Astrocyte (in vitro differentiated cells and primary cell): ENCODE data around the gene CTNNA2. TPM values are rescaled to one million over a fixed set of nuclear protein-coding genes. Genes with fewer than 3 reads are reported as not detected.
A peak's percentile ranks its signal among the peaks of the same experiment; 100 is the strongest.

Experiments used
- DNase-seq: peaks from one replicate; pipeline ENCODE4 v3.0.0-alpha.2; 2010; ENCODE audit warnings: low read depth
- FAIRE-seq: peaks from 2 replicates; lab custom pipeline; 2011; peaks lifted over from hg19 to GRCh38; lab: Jason Lieb, UNC
- H2AFZ ChIP-seq: 2 replicates; pipeline ENCODE4 v1.6.0; 2012; ENCODE audit warnings: low read depth, low read length, inconsistent platforms
- H3K27ac ChIP-seq: 2 replicates; pipeline ENCODE4 v1.5.1; 2011; ENCODE audit warnings: low read depth, low read length, inconsistent platforms
- H3K27me3 ChIP-seq: 2 replicates; pipeline ENCODE4 v1.6.0; 2011; ENCODE audit warnings: low read length, inconsistent platforms; ENCODE audit not compliant: insufficient read depth
- H3K36me3 ChIP-seq: 2 replicates; pipeline ENCODE4 v1.5.1; 2011; ENCODE audit warnings: low read length, inconsistent platforms; ENCODE audit not compliant: insufficient read depth
- H3K4me1 ChIP-seq: 2 replicates; pipeline ENCODE4 v1.5.1; 2011; ENCODE audit warnings: low read length, inconsistent platforms; ENCODE audit not compliant: insufficient read depth
- H3K4me2 ChIP-seq: 2 replicates; pipeline ENCODE4 v1.6.0; 2012; ENCODE audit warnings: low read length, inconsistent platforms
- H3K4me3 ChIP-seq: 2 replicates; pipeline ENCODE4 v1.5.1; 2011; ENCODE audit warnings: low read depth, mild to moderate bottlenecking, low read length, inconsistent platforms; ENCODE audit not compliant: insufficient read depth
- H3K79me2 ChIP-seq: 2 replicates; pipeline ENCODE4 v1.6.0; 2012; ENCODE audit warnings: mild to moderate bottlenecking, low read length, inconsistent platforms; ENCODE audit not compliant: insufficient read depth
- H3K9ac ChIP-seq: 2 replicates; pipeline ENCODE4 v1.6.0; 2012; ENCODE audit warnings: mild to moderate bottlenecking, low read length, inconsistent platforms
- H3K9me3 ChIP-seq: 2 replicates; pipeline ENCODE4 v1.5.1; 2012; ENCODE audit warnings: low read depth, mild to moderate bottlenecking, low read length, inconsistent platforms; ENCODE audit not compliant: insufficient read depth
- H4K20me1 ChIP-seq: 2 replicates; pipeline ENCODE4 v1.6.0; 2012; ENCODE audit warnings: low read length, inconsistent platforms; ENCODE audit not compliant: insufficient read depth
- H3K27ac Mint-ChIP-seq: one replicate; pipeline ENCODE4 v1.8.0; 2021; ENCODE audit warnings: mild to moderate bottlenecking, mixed read lengths; ENCODE audit not compliant: unreplicated experiment
- H3K27me3 Mint-ChIP-seq: one replicate; pipeline ENCODE4 v1.8.0; 2021; ENCODE audit warnings: low read depth, mixed read lengths; ENCODE audit not compliant: unreplicated experiment
- H3K36me3 Mint-ChIP-seq: one replicate; pipeline ENCODE4 v1.8.0; 2021; ENCODE audit warnings: low read depth, mixed read lengths; ENCODE audit not compliant: unreplicated experiment
- H3K4me1 Mint-ChIP-seq: one replicate; pipeline ENCODE4 v1.8.0; 2021; ENCODE audit warnings: low read depth, mixed read lengths; ENCODE audit not compliant: unreplicated experiment
- H3K4me3 Mint-ChIP-seq: one replicate; pipeline ENCODE4 v1.8.0; 2021; ENCODE audit warnings: mild to moderate bottlenecking, moderate library complexity, mixed read lengths; ENCODE audit not compliant: unreplicated experiment
- H3K9me3 Mint-ChIP-seq: one replicate; pipeline ENCODE4 v1.8.0; 2021; ENCODE audit warnings: mild to moderate bottlenecking, mixed read lengths; ENCODE audit not compliant: unreplicated experiment
- EZH2 ChIP-seq: IDR thresholded peaks from 2 replicates; pipeline ENCODE4 v1.6.1; 2012; ENCODE audit warnings: mild to moderate bottlenecking, low read length, inconsistent platforms; ENCODE audit not compliant: insufficient read depth
- total RNA-seq: library from RNA; stranded (reverse); gene quantifications from 2 replicates; pipeline ENCODE4 v1.2.1, GENCODE V29; 2021
- TF ChIP-seq, protein P1 (sequence below): IDR thresholded peaks from 2 replicates; pipeline ENCODE4 v1.5.1; 2011; ENCODE audit warnings: low read depth, mild to moderate bottlenecking, inconsistent platforms, low read length, moderate library complexity; ENCODE audit not compliant: insufficient read depth

The CTNNA2 gene
- total RNA-seq, 1 donor from 2014 or later, result 3.9 TPM

DNA sequence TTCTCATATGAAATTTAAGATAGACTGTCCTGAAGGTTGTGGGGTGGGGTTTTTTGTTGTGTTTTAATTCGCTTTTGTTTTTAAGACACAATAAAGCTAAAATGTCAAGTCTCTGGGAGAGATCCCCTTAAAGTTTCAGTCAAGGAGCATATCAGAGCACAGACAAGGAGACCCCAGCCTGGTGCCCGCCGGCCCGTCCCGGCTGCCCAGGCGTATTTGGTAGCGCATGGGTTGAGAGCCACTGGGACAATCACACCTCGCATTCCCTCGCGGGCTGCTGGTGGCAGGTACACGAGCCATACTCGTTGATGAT is 789.1 kb downstream of the CTNNA2 start:
- H3K4me1 ChIP-seq, result no peaks in the 10 kb centered on the region
- peak overlapping the region; percentile 71 for H2AFZ ChIP-seq
- no peak overlapping the region for H3K9ac ChIP-seq
- Mint-ChIP-seq H3K4me3 (no peak overlapping the region), H3K36me3 (no peaks in the 10 kb centered on the region), H3K4me1 (peaks cover 9% of the 10 kb centered on the region), H3K27ac (no peak overlapping the region), H3K27me3 (peaks cover 69% of the 10 kb centered on the region), H3K9me3 (peaks cover 2% of the 10 kb centered on the region)
- no peak overlapping the region for H3K4me2 ChIP-seq
- no peaks in the 10 kb centered on the region for H4K20me1 ChIP-seq
- no peak for DNase-seq
- H3K27me3 ChIP-seq, result peaks cover 53% of the 10 kb centered on the region
- TF ChIP-seq EZH2, result no peak
- TF ChIP-seq, protein P1, sequence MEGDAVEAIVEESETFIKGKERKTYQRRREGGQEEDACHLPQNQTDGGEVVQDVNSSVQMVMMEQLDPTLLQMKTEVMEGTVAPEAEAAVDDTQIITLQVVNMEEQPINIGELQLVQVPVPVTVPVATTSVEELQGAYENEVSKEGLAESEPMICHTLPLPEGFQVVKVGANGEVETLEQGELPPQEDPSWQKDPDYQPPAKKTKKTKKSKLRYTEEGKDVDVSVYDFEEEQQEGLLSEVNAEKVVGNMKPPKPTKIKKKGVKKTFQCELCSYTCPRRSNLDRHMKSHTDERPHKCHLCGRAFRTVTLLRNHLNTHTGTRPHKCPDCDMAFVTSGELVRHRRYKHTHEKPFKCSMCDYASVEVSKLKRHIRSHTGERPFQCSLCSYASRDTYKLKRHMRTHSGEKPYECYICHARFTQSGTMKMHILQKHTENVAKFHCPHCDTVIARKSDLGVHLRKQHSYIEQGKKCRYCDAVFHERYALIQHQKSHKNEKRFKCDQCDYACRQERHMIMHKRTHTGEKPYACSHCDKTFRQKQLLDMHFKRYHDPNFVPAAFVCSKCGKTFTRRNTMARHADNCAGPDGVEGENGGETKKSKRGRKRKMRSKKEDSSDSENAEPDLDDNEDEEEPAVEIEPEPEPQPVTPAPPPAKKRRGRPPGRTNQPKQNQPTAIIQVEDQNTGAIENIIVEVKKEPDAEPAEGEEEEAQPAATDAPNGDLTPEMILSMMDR, result no peak
- H3K36me3 ChIP-seq, result no peaks in the 10 kb centered on the region
- no peak overlapping the region for H3K4me3 ChIP-seq
- no peak for FAIRE-seq
- H3K9me3 ChIP-seq, result no peaks in the 10 kb centered on the region
- H3K27ac ChIP-seq, result no peak overlapping the region
- H3K79me2 ChIP-seq, result no peaks in the 10 kb centered on the region

GRCh38 chr2:80302314-80303005 is 789.6 kb downstream of the CTNNA2 start:
- TF ChIP-seq EZH2, result no peak
- TF ChIP-seq, protein P1, result no peak
- Histone ChIP-seq H2AFZ (peak overlapping the region; percentile 71), H3K79me2 (no peaks in the 10 kb centered on the region), H3K27me3 (peaks cover 53% of the 10 kb centered on the region), H3K4me1 (no peaks in the 10 kb centered on the region), H3K4me3 (no peak overlapping the region), H3K27ac (no peak overlapping the region), H3K36me3 (no peaks in the 10 kb centered on the region), H4K20me1 (no peaks in the 10 kb centered on the region), H3K4me2 (peak overlapping the region; percentile 84), H3K9ac (no peak overlapping the region), H3K9me3 (no peaks in the 10 kb centered on the region)
- no peaks in the 10 kb centered on the region for H3K36me3 Mint-ChIP-seq
- H3K4me1 Mint-ChIP-seq, result peaks cover 9% of the 10 kb centered on the region
- no peak overlapping the region for H3K4me3 Mint-ChIP-seq
- H3K27me3 Mint-ChIP-seq, result peaks cover 69% of the 10 kb centered on the region
- H3K9me3 Mint-ChIP-seq, result no peaks in the 10 kb centered on the region
- DNase-seq, result no peak
- FAIRE-seq, result no peak
- no peak overlapping the region for H3K27ac Mint-ChIP-seq
